ENCODE measurements around the gene GNAI3.

The GNAI3 gene

DNA sequence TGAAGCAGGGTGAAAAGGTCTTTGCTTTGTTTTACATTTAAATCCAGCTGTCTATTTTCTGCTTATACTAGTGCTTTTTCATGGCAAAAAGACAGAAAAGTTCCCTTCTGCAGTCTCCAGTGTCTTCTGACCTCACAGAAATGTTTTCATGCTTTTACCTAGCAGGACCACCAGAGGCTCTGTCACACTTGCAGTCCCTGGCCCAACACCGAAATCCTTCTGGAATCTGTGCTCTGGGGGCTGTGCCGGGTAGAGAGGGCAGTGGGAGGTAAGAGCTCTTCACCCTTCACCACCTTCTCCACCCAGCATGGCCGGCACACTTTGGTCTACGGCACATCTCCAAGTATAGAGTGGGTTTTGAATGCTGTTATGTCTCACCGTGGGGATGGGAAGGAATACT lies 50.2 kb downstream of the GNAI3 start:
- no peak for DNase-seq

DNA sequence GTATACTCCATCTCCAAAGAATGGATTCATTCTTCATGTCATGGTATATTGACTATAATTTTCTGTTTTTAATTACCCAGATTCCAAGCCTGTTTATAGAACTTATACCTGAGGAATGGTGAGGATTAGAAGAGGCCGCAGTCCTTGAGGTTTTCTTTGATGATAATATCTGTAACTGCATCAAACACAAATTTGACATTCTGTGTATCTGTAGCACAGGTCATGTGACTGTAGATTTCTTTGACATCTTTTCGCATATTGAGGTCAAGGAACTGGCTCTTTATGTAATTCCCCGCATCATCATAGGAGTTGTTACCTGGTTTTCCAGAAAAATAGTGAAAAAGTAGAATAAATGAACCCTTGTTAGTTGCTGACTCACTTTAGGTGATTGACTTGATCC lies 54.8 kb downstream of the GNAI3 start:
- no peak for DNase-seq

DNA sequence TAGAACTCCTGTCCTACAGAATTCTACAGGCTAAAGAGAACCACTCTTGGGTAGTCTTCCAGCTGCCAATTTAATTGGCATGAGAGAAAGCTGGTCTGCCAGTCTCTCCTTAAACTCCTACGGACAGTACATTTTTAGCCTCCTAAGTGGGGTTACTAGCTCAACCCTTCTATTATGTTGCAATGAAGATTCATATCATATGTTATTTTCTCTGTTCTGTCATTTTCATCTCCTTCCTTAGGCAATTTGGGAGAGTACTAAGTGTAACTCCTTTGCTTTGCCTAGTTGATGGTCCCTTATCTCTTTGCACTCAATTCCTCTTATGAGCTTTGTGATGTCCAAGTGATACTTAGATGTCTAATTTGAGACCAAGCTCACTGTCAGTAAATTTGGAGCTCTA lies 57.0 kb downstream of the GNAI3 start:
- DNase-seq = no peak

DNA sequence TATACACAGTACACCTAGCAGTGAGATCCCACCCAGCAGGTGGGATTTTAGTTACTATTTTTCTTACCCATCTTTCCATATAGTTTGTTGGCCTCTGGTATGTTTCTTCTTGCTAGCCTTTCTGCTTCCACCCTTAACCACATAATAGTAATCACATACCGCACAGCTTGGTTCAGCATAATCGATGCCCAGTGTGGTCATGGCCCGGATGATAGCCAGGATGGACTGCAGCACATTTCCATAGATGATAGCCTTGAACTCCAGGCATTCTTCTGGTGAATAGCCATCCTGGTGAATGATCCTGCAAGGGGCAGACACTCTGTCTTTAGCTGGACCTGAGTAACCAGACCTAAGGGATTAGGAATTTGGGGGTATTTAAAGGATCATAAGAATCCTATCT lies 61.5 kb downstream of the GNAI3 start:
- DNase-seq = no peak

DNA sequence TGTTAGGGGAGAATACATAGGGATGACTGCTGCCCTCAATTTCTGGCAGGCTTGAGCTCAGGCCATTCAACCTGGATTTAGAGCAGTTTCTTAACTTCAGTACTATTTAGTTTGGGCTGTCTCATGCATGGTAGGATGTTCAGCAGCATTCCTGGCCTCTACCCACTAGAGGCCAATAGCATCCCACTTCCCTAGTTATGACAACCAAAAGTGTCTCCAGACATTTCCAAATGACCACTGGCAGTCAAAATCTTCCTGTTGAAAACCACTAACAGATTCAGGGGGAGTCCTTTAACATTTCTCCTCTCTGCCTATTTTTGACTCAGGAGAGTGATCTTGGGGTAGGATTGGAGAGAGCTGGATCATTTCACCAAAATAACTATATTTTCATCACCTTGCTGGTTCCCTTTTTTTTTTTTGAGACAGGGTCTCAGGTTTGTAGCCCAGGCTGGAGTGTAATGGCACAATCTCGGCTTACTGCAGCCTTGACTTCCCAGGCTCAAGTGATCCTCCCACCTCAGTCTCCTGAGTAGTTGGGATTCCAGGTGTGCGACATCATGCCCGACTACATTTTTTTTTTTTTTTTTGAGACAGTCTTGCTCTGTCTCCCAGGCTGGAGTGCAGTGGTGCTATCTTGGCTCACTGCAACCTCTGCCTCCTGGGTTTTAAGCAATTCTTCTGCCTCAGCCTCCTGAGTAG lies 62.3 kb downstream of the GNAI3 start:
- no peak for DNase-seq

DNA sequence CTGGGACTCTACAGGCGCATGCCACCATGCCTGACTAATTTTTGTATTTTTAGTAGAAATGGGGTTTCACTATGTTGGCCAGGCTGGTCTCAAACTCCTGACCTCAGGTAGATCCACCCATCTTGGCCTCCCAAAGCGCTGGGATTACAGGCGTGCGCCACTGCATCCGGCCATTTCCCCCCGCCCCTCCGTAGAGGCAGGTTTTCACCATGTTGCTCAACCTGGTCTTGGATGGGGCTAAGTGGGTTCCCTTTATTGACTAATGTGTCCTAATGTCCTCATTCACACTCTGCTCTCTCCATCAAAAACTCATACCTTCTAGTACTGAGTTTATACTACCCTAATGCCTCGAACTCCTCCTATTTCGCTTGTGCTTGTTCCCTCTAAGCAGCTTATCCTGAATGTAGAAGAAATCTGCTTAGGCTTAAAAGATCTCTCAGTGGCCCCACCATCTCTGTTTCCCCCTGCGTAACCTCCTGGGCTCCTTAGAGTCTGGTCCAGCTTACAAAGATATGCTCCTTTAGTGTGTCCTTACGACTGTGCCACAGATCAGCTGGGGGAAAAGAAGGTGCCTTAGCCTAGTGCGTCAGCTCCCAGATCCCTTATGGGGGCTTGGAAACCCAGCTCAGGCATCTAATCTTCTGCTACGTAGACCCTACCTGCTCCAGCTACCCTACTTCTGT lies 63.0 kb downstream of the GNAI3 start:
- no peak for DNase-seq

DNA sequence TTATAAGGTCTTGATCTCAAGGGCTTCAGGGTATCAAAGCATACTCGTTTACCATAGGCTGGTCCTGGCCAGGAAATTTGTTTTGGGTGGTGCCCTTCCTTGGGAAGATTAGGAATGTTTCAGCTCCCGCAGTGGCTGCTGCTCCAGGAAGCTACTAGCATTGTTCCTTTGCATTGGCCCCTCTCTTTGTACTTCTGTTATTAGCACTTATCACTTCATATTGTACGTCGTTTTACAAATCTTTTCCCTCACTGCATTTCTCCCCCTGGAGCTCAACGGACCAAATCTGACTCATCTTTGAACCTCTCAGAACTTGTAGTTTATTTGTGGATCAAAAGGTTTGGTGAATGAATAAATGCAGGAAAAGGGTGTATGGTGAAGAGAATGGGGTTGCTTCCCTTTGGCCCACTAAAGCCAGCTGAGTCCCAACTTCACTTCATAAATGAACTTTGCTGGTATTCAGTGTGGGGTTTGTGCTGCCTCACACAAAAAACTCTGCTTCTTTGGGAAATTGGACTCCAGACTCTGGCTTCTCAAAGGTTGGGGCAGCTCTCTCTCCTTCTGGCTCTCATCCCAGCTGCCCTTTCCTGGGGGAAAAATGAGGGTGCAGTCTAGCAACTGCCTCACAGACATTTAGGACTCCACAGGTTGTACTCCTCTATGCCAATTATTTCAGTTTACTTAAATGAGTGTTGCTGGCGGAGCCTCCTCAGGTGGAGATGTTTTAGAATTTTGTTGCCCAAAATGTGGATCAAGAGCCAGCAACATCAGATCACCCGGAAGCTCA lies 65.1 kb downstream of the GNAI3 start:
- DNase-seq = no peak

DNA sequence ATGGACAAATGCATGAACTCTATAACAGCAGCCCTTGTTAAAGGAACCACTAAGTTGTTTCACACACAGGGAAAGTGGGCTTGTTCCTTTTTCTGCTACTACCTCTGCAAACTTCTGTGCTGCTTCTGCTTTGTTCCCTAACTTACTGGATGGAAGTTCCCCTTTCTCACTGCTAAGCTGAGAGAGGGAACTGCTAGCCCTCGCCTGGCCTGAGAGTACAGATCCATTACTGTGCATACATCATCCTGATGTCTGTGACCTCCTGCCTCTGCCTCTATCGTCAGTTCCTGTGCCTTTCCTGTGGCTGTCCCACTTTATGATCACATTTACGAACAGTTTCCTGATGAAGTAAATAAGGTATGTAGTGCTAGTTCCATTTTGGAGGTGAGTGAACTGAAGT lies 67.5 kb downstream of the GNAI3 start:
- DNase-seq = no peak

DNA sequence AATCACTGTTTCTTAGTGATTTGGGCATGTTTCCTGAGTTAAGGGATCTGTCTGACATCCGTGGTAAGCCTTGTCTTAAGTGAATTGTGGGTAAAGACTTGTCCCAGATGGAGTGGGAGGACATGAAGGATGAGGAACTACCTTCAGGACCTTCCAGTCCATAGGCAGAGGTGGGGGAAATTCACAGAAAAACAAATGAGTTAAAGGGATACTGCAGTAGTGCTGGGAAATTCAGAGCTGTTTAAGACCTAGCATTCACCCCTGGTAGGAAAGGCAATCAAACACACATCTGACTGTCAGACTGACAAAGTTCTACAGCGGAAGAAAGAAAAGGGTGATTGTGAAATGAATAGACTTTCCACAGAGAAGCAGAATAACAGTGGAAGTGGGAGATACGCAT lies 68.0 kb downstream of the GNAI3 start:
- no peak for DNase-seq

DNA sequence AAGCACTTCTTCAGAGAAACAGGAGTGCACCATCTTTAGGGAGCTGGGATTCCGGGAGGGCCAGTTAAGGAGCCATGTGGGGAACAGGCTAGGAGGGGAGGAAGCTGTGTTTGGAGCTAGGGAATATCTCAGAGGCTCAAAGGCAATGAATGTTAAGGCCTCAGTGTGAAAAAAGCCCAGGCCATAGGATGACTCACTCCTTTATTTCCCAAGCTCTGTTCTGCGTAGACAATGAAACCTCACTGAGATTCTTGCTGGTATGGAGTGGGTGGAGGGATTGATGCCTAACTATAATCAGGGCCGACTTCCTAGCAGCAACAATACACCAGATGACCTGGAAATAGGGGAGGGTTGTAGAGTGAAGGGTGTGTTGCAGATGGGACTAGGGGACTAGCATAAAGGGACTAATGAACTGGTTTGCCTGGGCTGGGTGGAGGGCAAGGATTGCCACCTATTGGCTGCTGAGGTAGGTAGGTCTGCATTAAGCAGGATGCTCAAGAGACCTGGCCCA lies 68.9 kb downstream of the GNAI3 start:
- DNase-seq = no peak

DNA sequence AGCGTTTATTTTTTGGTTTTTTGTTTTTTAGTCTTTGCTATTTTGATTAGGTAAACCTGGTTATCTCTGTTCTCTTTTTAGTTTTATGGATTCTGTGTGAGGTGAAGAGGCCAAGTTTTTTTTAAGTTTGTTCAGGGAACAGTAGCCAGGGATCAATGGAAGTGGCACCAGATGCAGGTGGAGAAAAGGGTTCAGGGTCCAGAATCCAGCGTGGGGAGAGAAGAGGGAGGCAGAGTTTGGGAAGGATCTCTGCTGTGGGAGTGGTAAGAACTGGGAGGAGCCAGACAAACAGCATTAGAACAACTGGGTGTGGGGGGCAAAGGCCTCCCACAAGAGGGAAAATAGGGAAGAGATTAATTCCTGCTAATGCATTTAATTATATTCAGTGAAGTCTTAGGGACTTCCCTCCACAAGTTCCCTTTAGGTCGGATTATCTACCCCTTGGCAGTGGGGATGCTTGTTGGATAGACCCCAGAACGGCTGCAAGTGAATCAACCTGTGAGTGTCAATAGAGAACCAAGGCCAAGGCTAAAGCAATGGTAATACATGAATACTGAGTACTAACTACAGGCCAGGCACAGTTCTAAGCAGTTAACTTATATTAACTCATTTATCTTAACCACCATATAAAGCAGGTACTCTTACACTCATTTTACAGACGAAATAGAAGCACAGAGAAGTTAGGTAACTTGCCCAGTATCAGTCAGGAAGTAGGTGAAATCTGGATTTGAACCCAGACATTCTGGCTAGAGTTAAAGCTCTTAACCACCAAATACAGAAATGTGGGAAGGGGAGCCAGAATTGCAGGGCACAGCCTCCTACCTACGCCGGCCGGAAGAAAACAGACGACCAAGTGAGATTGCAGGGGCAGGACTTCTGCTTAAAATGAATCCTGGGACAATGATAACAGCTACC lies 70.5 kb downstream of the GNAI3 start:
- no peak for DNase-seq

DNA sequence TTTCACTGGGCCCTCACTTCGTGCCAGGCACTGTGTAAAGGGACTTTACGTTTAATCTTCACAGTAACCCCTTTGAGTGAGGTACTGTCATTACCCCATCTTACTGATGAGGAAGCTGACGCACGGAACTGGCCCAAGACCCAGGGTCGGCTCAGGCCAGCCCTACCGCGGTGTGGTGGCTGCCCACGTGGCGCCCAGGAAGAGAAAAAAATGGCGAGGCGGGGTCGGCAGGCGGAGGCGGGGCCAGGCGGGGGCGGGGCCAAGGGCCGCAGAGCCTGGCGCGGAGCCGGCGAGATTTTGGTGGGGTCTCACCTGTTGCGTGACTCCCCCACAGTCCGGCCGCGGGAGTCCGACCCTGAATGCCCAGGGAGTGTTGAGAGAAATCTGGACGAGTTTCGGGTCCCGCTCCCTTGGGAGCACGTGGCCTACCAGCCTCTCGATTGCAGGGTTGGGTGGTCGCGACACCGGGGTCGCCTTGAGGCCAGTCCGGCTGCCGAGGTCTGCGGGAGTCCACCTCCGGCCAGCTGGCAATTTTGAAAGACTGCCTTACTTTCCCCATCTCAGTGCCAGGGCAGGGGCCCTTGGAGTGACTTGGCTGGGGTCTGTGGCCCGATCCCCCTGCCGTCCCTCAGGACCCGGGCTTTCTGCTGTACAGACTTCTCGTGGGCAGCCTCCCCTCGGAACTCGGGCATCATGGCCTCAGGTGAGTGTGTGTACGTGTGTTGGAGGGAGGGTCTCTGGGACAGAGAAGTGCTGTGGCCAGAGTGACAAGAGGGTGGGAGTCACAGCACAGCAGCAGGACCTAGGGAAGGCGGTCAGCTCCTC lies 71.4 kb downstream of the GNAI3 start, which contains the start of the genes AMPD2 and GNAT2:
TSS of gene AMPD2 (plus strand) at position 262 of the 825 bp plus-strand sequence. CDS start 1,339 bp downstream, outside the sequence.
TSS of gene GNAT2 (minus strand) at position 41 of the 825 bp plus-strand sequence. CDS start 6,746 bp downstream, outside the sequence.
- DNase-seq = peak; percentile 73

DNA sequence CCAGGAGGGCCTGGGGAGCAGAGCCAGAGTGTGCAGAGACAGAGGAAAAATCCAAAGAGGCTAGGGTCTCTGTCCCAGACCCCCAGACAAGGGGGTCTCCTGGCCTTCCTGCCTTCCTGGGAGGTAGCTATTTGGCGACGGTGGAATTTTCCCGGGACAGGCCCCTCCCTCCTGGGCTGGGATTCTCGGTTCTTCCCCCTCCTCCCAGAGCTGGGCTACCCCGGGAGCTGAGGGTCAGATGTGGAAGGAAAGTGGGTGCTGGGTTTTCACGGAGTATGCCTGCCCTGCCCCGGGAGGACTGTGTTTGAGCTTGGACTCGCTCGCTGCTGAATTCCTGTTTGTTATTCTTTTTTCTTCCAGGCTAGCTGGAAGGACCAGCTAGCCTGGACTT lies 72.0 kb downstream of the GNAI3 start:
- DNase-seq = no peak

DNA sequence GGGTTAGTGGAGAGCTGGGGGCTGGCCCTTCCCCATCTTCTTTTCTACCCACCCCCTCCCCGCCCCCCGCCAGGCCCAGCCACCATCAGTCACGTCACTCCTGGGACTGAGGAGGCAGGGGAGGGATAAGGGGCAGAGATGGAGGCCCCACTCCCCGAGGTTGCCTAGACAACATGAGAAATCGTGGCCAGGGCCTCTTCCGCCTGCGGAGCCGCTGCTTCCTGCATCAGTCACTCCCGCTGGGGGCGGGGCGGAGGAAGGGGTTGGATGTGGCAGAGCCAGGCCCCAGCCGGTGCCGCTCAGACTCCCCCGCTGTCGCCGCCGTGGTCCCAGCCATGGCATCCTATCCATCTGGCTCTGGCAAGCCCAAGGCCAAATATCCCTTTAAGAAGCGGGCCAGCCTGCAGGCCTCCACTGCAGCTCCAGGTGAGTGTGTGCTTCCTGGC lies 72.4 kb downstream of the GNAI3 start:
- DNase-seq = peak; percentile 92

DNA sequence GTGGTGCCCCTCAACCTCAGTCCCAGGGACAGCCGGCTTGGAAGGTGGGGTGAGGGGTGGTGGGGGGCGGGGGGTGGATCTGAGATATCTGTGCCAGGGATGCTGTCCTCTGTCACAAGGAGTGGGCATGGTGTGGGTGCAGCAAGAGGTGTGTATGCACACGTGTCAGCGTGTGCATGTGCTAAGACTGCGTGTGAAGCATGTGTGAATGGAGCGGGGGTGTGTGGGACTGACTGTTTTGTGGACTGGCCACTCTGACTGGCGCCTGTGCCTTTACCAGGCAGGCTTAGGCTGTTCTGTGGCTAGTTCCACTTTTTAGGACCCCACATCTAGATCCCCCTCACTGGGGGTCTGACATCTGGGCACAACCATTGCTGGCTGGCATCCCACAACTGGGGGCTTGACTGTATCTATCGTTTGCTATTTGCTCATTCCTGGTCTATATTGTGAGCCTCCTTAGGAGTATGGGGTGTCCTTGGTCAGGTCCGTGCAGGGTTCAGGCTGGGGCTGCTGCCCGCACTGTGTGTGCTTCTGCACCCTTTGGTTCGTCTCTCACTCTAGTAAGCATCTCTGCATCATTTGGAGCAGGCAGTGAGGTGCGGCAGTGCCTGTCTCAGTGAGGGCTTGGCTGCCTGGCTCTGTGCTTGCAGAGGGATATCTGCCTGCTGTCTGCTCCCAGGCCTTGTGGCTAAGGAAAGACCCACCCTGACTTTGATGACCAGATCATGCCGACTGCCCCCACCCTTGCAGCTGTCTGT lies 73.1 kb downstream of the GNAI3 start:
- DNase-seq = no peak

DNA sequence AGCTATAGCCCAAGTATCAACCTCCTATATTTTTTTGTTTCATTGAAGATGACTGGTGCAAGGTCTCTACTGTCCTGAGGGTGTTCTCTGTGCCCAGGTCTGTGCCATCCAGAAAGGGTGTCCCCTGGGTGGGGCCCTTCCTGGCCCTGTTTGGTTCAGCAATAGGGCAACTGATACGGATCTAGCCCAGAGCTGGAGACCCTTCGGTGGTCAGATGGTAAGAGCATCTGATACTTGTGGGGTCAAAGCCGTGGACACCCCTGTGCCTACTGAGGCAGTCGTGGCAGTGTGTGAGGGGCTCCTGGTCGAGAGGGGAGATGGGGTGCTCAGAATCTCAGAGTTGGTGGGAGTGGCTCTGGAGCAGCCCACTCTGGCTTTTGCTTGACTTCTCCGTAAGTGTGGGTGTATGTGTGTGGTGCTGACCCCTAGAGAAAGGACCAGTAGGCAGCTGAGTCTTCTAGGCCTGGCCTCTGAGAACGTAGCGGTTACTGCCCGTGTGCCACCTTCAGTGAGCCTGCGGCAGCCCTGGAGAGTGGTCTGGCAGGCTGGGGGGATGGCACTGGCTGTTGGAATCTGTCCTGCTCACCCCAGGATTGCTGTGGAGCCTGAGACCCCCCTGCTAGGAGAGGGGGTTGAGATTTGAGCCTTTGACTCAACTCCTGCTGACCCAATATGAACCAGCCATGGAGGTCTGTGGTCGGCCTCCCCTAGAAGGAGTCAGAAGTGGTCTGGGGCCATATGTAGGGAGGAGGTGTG lies 73.9 kb downstream of the GNAI3 start:
- DNase-seq = no peak

DNA sequence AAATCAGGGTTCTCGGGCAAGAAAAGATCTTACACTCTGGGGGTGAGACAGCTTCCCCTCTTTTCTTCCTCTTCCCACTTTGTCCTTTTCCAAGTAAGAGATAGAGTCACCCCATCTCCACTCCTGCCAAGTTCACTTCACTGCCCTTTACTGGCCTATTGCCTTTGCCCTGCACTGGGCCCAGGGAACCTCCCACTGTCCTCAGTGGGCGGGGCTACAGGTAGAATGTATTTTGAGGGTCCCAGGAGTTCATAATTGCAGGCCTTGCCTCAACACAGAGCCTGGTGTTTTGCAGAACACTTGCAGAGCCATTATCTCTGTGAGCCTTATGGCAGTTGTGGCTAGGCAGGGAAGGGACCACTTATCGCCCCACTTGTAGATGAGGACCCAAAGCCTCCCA lies 74.5 kb downstream of the GNAI3 start:
- no peak for DNase-seq

DNA sequence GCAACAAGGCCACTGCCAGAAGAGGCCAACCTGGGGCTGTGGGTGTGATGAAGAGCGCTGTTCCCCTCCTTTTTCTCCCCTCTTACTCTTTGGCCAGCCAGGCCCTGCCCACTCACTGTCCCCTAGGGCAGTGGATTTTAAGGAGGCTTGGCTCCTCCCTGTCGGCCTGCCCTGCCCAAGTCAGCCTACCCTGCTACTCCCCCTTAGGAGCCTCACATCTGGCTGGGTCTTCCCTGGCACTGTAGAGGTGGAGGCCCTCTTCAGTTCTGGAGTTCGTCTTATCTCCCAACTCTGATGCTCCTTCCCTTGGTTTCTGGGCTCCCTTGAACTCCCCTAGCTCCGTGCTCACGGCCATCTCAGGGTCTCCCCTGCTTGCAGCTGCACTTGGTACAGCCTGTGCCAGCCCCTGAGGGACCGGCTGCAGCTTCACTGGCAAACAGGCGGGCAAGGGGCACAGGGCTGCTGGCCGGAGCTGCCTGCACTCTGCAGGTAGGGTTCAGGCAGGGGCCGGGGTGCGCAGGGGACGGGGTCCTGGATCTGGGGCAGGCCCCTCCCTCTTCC lies 75.3 kb downstream of the GNAI3 start:
- DNase-seq = no peak

DNA sequence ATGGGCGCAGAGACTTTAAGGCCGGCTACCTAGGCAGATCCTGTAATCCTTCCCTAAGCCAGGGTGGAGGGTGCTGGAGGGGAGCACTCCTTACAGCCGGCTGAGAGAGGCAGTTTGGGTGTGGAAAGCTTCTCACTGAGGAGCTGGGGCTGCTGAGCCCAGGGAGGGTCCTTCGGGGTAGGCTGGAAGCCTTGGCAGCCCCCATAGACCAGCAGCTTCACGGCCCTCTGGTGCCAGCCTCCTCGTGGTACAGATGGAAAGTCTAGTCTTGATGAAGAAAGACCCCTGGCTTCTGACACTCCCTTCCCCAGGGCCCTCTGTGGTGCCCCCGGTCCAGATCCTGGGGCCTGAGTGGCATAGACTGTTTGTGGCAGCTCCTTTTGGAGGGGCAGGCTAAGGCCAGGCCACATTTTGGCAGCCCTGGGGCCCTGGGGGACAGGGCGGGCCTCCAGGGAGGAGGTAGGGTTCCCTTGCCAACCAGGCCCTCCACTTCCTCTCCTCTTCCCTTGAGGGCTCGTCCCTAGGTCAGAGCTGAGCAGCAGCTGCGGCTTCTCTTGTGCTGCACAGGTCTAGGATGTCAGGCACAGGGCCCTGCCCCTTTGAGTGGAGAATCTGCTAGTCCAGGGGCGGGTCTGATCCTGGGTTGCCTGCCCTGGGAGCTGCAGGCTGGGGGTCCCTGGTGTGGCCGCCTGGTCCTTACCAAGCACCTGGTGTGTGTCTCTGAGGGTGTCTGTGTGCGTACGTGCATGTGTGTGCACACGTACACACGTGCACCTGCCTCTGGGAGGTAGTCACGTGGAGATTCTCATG lies 76.0 kb downstream of the GNAI3 start:
- DNase-seq = peak; percentile 30

Measured in NCI-H2171 (cell line).